C1 segment of cervical spinal cord (tissue), 14 donors: ENCODE data around the gene SF3A2.

ENCODE experiments used
- DNase-seq, 14 donors: peaks; one replicate each; lab custom pipeline; 2025; lab: John Stamatoyannopoulos, UW

Gene SF3A2

GRCh38 chr19:2207991-2208860 is 28.4 kb upstream of the SF3A2 start:
- DNase-seq, result no peak

GRCh38 chr19:2208975-2209374 is 27.6 kb upstream of the SF3A2 start:
- DNase-seq, result no peak

- no peak for DNase-seq
Measured at GRCh38 chr19:2209408-2209807, 27.2 kb upstream of the SF3A2 start.

GRCh38 chr19:2210206-2210605 is 26.4 kb upstream of the SF3A2 start:
- DNase-seq, result no peak

- DNase-seq, result no peak
Measured at GRCh38 chr19:2210987-2211740, 25.5 kb upstream of the SF3A2 start.

GRCh38 chr19:2212861-2213711 is 23.5 kb upstream of the SF3A2 start:
- no peak for DNase-seq

GRCh38 chr19:2213799-2214198 is 22.8 kb upstream of the SF3A2 start:
- no peak for DNase-seq

- no peak for DNase-seq
Measured at GRCh38 chr19:2214251-2214650, 22.4 kb upstream of the SF3A2 start.

GRCh38 chr19:2215281-2215751 is 21.3 kb upstream of the SF3A2 start:
- no peak for DNase-seq

- DNase-seq, result no peak
Measured at GRCh38 chr19:2216361-2217225, 20.0 kb upstream of the SF3A2 start.

GRCh38 chr19:2217591-2217990 is 19.0 kb upstream of the SF3A2 start:
- DNase-seq, result no peak

- no peak for DNase-seq
Measured at GRCh38 chr19:2219726-2220125, 16.9 kb upstream of the SF3A2 start.

GRCh38 chr19:2221250-2221831 is 15.3 kb upstream of the SF3A2 start:
- DNase-seq, result no peak

GRCh38 chr19:2221918-2222317 is 14.7 kb upstream of the SF3A2 start:
- DNase-seq, result no peak

- no peak for DNase-seq
Measured at GRCh38 chr19:2223391-2223790, 13.2 kb upstream of the SF3A2 start.

- DNase-seq, result no peak
Measured at GRCh38 chr19:2223959-2224358, 12.7 kb upstream of the SF3A2 start.

GRCh38 chr19:2224754-2225349 is 11.8 kb upstream of the SF3A2 start:
- DNase-seq, result no peak

GRCh38 chr19:2225415-2226050 is 11.1 kb upstream of the SF3A2 start:
- no peak for DNase-seq

- peak in 2 of 14 donors; percentile 23 to 91 for DNase-seq
Measured at GRCh38 chr19:2226051-2226839, 10.4 kb upstream of the SF3A2 start.
